Measurements from ENCODE around the gene C1orf122.

C1orf122 gene

GRCh38 chr1:37821481-37821880 lies 13.9 kb downstream of the C1orf122 start:
- TF ChIP-seq PPARA (CRISPR knock-in tag; IDR thresholded peaks at IDR 0.05; ENCODE audit: borderline replicate concordance) (no peak), ZFP30 (CRISPR knock-in tag; IDR thresholded peaks at IDR 0.05) (no peak), CSDC2 (CRISPR knock-in tag; IDR thresholded peaks at IDR 0.05) (no peak), PATZ1 (CRISPR knock-in tag; IDR thresholded peaks at IDR 0.05; ENCODE audit: borderline replicate concordance) (no peak), ZNF70 (CRISPR knock-in tag; IDR thresholded peaks at IDR 0.05) (no peak), GLIS3 (CRISPR knock-in tag; IDR thresholded peaks at IDR 0.05) (no peak)
- TF ChIP-seq, protein P1, sequence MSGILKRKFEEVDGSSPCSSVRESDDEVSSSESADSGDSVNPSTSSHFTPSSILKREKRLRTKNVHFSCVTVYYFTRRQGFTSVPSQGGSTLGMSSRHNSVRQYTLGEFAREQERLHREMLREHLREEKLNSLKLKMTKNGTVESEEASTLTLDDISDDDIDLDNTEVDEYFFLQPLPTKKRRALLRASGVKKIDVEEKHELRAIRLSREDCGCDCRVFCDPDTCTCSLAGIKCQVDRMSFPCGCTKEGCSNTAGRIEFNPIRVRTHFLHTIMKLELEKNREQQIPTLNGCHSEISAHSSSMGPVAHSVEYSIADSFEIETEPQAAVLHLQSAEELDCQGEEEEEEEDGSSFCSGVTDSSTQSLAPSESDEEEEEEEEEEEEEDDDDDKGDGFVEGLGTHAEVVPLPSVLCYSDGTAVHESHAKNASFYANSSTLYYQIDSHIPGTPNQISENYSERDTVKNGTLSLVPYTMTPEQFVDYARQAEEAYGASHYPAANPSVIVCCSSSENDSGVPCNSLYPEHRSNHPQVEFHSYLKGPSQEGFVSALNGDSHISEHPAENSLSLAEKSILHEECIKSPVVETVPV (CRISPR knock-in tag; IDR thresholded peaks at IDR 0.05) = no peak
- TF ChIP-seq, protein P2, sequence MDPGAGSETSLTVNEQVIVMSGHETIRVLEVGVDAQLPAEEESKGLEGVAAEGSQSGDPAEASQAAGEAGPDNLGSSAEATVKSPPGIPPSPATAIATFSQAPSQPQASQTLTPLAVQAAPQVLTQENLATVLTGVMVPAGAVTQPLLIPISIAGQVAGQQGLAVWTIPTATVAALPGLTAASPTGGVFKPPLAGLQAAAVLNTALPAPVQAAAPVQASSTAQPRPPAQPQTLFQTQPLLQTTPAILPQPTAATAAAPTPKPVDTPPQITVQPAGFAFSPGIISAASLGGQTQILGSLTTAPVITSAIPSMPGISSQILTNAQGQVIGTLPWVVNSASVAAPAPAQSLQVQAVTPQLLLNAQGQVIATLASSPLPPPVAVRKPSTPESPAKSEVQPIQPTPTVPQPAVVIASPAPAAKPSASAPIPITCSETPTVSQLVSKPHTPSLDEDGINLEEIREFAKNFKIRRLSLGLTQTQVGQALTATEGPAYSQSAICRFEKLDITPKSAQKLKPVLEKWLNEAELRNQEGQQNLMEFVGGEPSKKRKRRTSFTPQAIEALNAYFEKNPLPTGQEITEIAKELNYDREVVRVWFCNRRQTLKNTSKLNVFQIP (CRISPR knock-in tag; IDR thresholded peaks at IDR 0.05; ENCODE audit: borderline replicate concordance, low read depth) = no peak
- ATAC-seq = no peak

GRCh38 chr1:37822906-37823815 lies 15.6 kb downstream of the C1orf122 start:
- TF ChIP-seq, protein P1 (CRISPR knock-in tag; IDR thresholded peaks at IDR 0.05) = no peak
- TF ChIP-seq, protein P3, sequence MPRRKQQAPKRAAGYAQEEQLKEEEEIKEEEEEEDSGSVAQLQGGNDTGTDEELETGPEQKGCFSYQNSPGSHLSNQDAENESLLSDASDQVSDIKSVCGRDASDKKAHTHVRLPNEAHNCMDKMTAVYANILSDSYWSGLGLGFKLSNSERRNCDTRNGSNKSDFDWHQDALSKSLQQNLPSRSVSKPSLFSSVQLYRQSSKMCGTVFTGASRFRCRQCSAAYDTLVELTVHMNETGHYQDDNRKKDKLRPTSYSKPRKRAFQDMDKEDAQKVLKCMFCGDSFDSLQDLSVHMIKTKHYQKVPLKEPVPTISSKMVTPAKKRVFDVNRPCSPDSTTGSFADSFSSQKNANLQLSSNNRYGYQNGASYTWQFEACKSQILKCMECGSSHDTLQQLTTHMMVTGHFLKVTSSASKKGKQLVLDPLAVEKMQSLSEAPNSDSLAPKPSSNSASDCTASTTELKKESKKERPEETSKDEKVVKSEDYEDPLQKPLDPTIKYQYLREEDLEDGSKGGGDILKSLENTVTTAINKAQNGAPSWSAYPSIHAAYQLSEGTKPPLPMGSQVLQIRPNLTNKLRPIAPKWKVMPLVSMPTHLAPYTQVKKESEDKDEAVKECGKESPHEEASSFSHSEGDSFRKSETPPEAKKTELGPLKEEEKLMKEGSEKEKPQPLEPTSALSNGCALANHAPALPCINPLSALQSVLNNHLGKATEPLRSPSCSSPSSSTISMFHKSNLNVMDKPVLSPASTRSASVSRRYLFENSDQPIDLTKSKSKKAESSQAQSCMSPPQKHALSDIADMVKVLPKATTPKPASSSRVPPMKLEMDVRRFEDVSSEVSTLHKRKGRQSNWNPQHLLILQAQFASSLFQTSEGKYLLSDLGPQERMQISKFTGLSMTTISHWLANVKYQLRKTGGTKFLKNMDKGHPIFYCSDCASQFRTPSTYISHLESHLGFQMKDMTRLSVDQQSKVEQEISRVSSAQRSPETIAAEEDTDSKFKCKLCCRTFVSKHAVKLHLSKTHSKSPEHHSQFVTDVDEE (CRISPR knock-in tag; IDR thresholded peaks at IDR 0.05) = no peak
- TF ChIP-seq TCF4 (CRISPR knock-in tag; IDR thresholded peaks at IDR 0.05; ENCODE audit: borderline replicate concordance) = no peak
- no peak for TF ChIP-seq ZNF70 (CRISPR knock-in tag; IDR thresholded peaks at IDR 0.05)
- TF ChIP-seq OSR1 (CRISPR knock-in tag; IDR thresholded peaks at IDR 0.05) = no peak
- TF ChIP-seq GLIS3 (CRISPR knock-in tag; IDR thresholded peaks at IDR 0.05) = no peak
- TF ChIP-seq ZC3H10 (CRISPR knock-in tag; IDR thresholded peaks at IDR 0.05) = no peak
- no peak for TF ChIP-seq ZFP3 (CRISPR knock-in tag; IDR thresholded peaks at IDR 0.05)
- TF ChIP-seq CREB5 (CRISPR knock-in tag; IDR thresholded peaks at IDR 0.05; ENCODE audit: low read depth) = no peak
- TF ChIP-seq ISL1 (CRISPR knock-in tag; IDR thresholded peaks at IDR 0.05) = no peak
- TF ChIP-seq PATZ1 (CRISPR knock-in tag; IDR thresholded peaks at IDR 0.05; ENCODE audit: borderline replicate concordance) = no peak
- TF ChIP-seq ARNTL (CRISPR knock-in tag; IDR thresholded peaks at IDR 0.05; ENCODE audit: borderline replicate concordance, low read depth) = no peak
- TF ChIP-seq ZNF8 (CRISPR knock-in tag; IDR thresholded peaks at IDR 0.05) = no peak
- TF ChIP-seq RARB (CRISPR knock-in tag; IDR thresholded peaks at IDR 0.05) = no peak
- no peak for TF ChIP-seq SNAI2 (CRISPR knock-in tag; IDR thresholded peaks at IDR 0.05)
- TF ChIP-seq ESRRG (CRISPR knock-in tag; IDR thresholded peaks at IDR 0.05) = no peak
- ATAC-seq = no peak
